Measurements from ENCODE around the gene FAM156B.
"Not testable (repeated sequence)": the region's sequence is repeated elsewhere in the genome, so short reads cannot be mapped to it uniquely, and the experiment has no call there.

FAM156B gene, protein sequence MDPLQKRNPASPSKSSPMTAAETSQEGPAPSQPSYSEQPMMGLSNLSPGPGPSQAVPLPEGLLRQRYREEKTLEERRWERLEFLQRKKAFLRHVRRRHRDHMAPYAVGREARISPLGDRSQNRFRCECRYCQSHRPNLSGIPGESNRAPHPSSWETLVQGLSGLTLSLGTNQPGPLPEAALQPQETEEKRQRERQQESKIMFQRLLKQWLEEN

DNA sequence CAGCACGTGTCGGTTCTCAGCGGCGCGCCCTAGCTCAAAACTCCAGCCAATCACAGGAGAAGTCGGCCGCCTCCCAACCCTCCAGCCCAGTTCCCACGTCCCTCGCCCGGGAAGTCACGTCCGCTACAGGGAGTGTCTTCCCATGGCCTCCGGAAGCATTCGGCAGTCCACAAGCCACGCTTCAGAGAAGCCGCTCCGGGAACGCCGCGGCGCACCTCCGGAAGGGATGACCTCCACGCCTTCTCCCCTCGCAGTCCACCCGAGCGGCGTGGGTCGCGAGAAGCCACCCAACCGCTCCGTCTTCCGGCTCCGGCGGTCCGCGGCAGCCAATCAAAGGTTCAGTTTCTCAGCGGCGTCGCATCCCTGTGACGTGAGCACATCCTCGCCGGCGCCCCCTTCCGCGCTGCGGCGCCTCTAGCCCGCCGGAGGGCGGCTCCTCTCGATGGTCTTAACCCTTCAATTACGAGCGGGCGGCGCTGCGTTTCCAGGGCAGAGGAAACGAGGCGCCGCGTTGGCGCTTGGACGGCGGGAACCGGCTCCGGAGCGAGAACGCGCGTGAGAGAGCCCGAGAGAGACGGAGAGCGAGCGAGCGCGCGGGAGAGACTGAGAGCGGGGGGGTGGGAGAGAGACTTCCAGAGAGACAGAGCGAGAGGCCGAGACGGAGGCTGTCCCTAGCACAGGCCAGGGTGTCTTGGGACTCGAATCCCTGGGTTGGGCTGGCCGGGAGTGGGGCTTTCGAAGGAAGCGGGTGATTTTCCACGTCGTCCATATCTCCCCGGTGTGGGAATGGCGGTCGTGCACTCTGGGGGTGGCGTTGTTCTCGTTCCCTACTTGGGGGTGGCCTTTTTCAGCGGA lies at the start of gene FAM156B:
FAM156B (plus strand) TSS at position 476 of the 855 bp plus-strand sequence. CDS start 9,896 bp downstream, outside the sequence.
- not testable (repeated sequence) for DNase-seq

DNA sequence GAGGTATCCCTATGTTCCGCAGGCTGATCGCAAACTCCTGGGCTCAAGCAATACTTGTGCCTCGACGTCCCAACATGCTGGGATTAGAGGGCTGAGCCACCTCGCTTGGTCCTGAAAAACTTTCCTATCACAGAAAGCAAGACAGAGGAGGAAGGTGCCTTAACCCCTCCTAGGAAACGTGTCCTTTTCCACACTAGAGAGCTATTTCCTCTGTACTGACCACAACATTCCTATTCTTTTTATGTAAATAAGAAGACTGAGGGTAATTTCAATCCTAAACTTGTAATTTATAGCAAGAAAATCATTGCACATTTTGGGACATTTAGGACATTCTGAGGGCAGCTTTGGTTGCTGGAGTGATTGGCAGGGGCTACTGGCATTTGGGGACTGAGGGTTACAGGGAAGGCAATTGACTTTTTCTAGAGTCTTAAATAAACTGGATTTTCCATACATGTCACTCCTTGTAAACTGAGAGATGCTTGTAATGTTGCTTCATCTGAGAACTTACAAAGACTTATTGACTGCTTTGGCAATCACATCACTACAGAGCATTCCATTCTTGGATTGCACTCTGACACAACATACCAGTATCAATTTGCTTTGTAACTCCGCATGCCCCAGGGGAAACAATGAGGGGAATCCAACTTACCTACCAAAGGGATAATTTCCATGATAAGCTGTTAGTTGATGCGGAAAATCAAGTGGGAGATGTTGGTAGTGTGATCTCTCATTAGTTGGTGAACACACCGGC lies 44.8 kb upstream of the FAM156B start:
- no peak for DNase-seq

DNA sequence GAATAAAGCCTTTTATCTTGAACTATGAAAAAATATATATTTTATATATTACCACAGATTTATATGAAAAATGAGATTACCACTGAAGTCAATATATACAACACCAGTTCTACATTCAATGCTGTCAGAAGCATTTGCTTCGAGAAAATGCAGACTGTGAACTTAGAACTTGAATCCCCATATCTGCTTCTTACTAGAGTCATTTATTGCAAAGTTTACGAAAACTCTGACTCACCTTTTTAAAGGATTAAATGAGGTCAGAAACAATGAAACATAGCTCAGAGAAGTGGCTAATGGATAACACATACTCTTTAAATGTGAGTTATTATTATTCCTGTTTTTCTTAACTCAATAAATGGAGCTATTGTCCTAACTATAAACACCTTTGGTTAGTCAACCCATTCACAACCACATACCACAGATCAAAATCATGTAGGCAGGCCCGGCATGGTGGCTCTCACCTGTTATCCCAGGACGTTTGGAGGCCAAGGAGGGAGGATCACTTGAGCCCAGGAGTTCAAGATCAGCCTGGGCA lies 40.1 kb upstream of the FAM156B start:
- DNase-seq: not testable (repeated sequence)

GRCh38 chrX:52865343-52865998 lies 31.7 kb upstream of the FAM156B start:
- DNase-seq: no peak

DNA sequence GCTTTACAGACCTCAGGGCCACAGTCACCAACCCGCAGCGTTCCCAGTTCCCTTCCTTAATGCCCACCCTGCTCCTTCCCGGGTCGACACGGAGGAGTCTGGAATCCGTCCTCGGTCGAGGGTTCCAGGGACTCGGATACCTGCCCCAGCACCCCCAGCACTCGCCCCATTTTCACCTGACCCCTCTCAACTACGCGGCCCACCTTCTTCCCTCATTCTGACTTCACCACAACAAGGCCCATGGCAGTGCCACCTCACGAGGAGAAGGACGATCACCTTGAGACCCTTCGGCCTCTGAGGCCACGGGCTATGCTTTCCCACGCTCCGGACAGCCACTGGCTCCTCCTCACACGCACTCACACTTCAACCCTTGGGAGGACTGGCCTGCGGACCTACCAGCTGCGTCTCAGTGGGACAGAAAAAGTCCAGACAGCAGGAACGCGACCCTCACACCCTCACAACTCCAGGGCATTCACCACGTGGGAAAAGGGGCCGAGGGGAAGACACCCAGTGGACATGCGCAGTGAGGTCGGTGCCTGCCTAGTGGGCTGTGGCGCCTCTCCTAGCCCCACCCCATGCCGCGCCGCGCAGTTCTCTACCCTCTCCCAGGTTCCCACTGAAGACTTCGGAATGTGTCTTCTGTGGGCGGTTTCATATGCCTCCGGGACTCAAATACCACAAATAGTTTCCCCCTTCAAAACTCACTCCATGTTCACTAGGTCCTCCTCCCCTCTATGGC lies 29.4 kb upstream of the FAM156B start, which contains the start of gene XAGE3:
XAGE3 (minus strand) TSS at position 474 of the 739 bp plus-strand sequence. CDS start 950 bp downstream, outside the sequence.
- DNase-seq: no peak

DNA sequence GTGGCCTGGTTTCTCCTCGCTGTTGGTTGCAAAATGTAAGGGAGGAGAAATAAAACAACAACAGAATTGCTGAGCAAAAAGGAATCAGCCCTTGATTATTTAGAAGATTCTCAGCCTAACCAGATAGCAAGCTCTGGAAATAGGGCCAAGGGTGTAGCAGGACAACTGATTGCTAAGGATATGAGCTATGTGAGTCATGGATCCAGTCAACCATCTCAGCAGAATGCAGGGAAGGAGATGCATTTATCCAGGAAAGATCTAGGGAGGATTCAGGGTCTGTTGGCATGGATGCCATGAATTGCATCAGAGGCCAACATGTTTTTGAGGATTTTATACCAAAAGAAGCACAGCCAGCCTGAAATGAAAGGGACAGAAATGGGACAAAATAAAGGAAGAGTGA lies 27.1 kb upstream of the FAM156B start:
- no peak for DNase-seq

- DNase-seq: not testable (repeated sequence)
Measured at GRCh38 chrX:52873825-52874224, 23.3 kb upstream of the FAM156B start.

GRCh38 chrX:52874661-52875060 lies 22.5 kb upstream of the FAM156B start:
- no peak for DNase-seq

DNA sequence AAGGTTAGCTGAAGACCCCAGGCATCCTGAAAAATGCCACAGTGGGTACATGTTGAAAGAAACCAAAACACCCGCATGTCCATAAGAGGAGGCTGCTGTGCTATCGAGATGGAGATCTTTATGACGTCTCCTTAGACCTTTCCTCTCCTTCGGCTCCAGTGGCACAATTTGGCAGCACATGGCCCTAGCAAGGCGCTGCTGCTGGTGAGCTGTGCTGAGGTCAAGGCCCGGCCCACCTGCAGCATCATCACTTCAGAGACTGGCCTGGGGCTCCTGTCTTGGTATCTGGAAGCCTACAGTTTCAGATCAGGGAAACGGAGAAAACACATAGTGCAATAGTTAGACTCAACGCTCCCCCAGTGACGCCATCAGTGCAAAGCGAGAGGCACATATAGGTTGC lies 21.7 kb upstream of the FAM156B start:
- not testable (repeated sequence) for DNase-seq

DNA sequence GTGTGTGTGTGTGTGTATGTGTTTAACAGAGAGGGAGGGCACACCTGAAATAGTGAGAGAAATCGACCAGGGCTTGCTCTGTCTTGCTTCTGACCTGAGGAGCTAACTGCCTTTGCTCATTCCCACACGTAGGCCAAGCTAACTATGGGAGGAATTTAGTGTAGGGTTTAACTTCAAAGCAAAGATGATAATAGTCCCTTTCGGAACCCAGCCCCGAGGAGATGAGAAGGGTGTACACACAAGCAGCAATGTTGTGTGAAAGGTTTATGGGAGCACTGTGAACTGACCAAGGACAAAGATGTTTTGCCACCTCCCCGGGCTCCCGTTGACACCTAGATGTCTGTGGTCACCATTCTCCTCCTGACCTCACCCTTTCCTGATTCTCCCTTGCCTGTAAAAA lies 20.7 kb upstream of the FAM156B start:
- not testable (repeated sequence) for DNase-seq

DNA sequence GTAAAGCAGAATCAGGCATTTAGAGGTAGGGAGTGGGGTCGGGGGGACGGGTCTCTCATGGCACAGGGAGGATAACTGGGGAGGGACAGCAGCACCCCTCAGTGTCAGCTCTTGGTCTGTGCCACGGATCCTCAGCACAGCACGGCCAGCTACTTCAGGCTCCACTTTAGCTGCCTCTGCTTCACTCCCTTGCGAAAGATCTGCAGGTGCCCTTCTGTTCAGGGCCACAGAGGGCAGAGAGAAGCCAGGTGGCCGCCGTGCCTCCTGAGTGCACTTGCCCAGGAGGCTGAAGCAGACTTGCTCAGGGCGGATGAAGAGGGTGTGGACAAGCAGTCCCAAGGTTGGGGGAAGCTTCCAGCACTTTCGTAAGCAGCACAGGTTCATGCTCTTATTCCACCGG lies 9.7 kb upstream of the FAM156B start:
- DNase-seq: not testable (repeated sequence)

DNA sequence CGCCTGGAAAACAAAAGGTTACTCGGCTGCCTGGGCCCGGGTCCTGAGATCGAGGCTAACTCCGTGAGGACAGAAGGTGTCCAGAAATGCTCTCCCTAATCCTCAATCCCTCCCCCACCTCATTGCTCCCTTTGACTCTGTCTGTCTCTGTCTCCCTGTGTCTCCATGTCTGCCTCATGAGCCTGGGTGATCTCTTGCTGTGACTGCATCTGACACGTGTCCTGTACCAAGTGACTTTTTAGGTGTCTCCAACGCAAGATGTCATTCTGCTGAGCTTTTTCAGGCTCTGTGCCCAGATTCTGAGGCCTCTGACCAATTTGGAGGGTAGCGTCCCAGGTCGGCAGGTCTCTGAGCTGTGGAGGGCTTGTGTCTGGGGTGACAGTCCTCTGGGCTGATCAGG lies 9.0 kb upstream of the FAM156B start:
- not testable (repeated sequence) for DNase-seq

DNA sequence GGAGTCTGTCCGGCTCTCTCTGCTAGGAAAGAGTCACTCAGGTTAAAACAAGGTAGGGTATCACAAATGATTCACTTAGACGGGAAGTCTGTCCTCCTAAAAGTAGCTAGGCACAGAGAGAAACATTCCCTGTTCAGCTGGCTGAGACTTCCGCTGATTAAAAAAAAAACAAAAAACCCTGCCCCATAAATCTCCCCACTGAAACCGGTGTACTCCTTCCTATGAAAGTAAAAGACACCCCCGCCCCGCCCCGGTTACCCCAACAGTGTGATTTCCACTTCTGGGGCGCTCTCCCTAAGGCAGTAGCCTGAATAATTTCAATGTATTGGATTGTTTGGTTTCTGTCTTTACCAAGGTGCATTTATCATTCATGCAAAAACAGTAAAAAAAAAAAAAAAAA lies 692 bp upstream of the FAM156B start:
- DNase-seq: not testable (repeated sequence)

GRCh38 chrX:52905531-52905930 lies 8.4 kb downstream of the FAM156B start:
- not testable (repeated sequence) for DNase-seq

GRCh38 chrX:52906072-52906471 lies 8.9 kb downstream of the FAM156B start:
- not testable (repeated sequence) for DNase-seq

- DNase-seq: not testable (repeated sequence)
Measured at GRCh38 chrX:52907137-52907536, 10.0 kb downstream of the FAM156B start.

DNA sequence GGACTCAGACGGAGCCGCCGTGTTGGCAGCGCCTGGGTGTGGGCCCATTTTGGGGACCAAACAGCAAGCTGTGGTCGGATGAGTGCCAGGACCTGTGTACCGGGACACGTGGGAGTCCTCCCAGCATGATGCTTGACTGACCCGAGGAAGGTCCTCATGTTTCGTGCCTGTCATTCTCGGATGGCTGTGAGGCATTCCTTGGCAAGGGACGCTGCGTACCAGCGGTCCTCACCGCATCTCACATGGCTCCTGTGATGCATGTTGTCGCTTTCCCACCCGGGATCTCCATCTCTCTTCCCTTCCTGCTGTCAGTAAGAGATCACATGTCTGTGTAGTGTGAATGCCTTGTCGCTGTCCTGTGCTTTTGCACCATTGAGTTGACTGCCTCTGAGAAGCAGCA lies 10.8 kb downstream of the FAM156B start:
- not testable (repeated sequence) for DNase-seq

DNA sequence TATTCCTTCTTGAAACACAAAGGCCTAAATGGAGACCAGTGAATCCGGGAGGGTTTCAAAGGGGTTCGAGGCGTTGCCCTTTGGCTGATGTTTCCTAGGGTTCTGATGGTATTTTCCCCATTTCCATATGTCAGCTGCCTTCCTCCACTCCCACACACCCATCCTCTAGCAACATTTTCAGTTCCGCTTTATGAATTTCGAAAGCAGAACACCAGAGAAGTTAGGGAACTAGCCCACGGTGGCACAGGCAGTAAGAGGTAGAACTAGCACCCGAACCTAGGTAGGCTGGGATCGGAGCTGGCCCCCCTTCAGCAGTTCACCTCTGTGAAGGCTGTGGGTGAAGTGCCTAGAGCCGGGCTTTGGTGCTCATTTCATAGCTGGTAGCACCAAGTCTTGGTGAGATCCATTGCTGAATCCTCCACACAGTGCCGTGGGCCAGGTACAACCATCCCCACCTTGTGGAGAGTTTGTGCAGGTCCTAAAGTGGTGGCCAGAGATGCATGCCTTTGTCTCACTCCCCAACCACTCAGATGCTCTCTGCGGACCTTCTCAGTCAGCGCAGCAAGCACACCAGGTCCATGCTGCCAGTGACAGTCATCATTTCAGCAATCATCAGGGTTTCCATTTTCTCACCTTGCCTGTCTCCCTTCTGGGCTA lies 12.3 kb downstream of the FAM156B start:
- DNase-seq: not testable (repeated sequence)

DNA sequence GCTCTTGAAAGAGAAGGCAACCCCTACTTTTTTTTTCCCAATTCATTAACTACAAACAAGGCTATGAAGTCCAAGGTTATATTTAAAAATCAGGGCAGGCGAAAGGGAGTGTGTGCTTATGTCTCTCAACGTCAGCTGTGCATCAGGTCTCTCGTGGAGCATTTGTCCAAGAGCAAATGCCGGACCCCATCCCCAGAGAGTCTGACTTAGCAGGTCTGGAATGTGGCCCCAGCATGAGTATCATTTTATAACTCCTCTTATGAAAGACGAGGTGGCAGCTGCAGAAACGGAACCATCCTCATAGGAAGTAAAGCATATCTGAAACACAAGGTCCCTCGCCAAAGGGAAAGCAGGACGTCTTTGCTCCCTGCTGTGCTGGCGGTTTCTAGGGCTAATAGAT lies 16.6 kb downstream of the FAM156B start:
- DNase-seq: not testable (repeated sequence)

DNA sequence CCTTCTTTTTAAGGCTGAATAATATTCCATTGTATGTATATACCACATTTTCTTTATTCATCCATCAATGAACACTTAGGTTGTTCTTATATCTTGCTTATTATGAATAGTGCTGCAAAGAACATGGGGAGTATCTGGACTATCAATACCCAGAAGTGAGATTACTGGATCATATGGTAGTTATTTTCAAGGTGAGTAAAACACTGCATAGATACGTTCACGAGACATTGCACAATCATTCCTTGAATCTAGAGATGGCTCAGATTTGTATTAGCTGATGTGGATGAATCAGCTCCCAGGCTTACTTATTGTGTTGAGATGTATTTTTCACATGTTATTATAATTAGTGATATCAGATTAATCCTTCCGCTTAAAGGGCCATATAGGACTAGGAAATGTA lies 17.6 kb downstream of the FAM156B start:
- not testable (repeated sequence) for DNase-seq

Measured in anterior cingulate cortex (tissue), 58 donors.